ENCODE measurements around the gene SUN3. TPM values are rescaled to one million over a fixed set of nuclear protein-coding genes. Genes with fewer than 3 reads are reported as not detected.

The SUN3 gene
- total and polyA plus RNA-seq, 2 of the 13 experiments (the other 11 are each of a cell fraction or from before 2014, with no cell fraction given), result not detected

DNA sequence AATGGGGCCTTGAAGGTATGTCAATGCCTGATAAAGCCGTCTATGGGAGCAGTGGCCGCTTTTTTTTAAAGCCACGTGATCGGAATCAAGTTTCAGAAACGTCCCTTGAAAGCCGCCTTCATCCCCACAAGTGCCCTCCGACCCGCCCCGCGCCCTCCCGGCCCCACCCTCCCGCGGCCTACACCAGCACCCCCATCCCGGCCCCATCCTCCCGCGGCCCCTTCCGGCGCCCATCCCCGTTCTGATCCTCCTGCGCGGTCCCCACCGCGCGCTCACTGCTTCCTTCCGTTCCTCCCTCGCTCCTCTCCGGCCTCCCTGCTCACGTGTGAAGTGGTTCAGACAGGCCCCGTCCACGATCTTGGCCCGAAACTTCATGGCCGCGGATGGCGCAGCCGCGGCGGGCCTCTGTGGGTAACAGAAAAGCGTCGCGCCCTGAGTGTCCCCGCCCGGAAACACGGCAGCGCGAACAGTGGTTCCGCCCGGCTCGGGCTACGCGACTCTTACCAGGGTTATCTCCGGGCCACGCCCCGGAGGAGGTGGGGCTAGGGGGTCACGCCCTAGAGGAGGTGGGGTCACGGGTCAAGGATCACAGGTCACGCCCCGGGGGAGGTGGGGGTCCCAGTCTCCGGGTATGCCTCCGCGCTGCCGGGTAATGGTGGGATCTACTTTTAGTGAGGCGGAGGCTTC is 49.6 kb downstream of the SUN3 start, which contains the start of gene HUS1 (continued):
- TF ChIP-seq, protein P1, sequence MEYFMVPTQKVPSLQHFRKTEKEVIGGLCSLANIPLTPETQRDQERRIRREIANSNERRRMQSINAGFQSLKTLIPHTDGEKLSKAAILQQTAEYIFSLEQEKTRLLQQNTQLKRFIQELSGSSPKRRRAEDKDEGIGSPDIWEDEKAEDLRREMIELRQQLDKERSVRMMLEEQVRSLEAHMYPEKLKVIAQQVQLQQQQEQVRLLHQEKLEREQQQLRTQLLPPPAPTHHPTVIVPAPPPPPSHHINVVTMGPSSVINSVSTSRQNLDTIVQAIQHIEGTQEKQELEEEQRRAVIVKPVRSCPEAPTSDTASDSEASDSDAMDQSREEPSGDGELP (IDR thresholded peaks at IDR 0.05; ENCODE audit: borderline replicate concordance, low read depth), result no peak; the same call in 1 of the 2 replicates
- TF ChIP-seq ZNF160 (CRISPR knock-in tag; IDR thresholded peaks at IDR 0.05), result peak; percentile 83
- TF ChIP-seq TEAD3 (CRISPR knock-in tag; optimal IDR thresholded peaks at IDR 0.05; ENCODE audit: borderline replicate concordance), result peak; percentile 54
- no peak for TF ChIP-seq NFE2 (CRISPR knock-in tag; IDR thresholded peaks at IDR 0.05)
- TF ChIP-seq CREM (IDR thresholded peaks at IDR 0.05), result peak; percentile 71
- TF ChIP-seq CREM (CRISPR knock-in tag; IDR thresholded peaks at IDR 0.05), result no peak
- TF ChIP-seq, protein P2, sequence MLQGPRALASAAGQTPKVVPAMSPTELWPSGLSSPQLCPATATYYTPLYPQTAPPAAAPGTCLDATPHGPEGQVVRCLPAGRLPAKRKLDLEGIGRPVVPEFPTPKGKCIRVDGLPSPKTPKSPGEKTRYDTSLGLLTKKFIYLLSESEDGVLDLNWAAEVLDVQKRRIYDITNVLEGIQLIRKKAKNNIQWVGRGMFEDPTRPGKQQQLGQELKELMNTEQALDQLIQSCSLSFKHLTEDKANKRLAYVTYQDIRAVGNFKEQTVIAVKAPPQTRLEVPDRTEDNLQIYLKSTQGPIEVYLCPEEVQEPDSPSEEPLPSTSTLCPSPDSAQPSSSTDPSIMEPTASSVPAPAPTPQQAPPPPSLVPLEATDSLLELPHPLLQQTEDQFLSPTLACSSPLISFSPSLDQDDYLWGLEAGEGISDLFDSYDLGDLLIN (CRISPR knock-in tag; IDR thresholded peaks at IDR 0.05; ENCODE audit: borderline replicate concordance), result no peak
- TF ChIP-seq KDM5B (CRISPR knock-in tag; IDR thresholded peaks at IDR 0.05; ENCODE audit: borderline replicate concordance), result peak; percentile 90; the same call in 1 of the 2 replicates
- peak; percentile 91 for TF ChIP-seq REPIN1 (CRISPR knock-in tag; IDR thresholded peaks at IDR 0.05; ENCODE audit: borderline replicate concordance, low read depth)
- TF ChIP-seq CBX5 (CRISPR knock-in tag; IDR thresholded peaks at IDR 0.05; ENCODE audit: borderline replicate concordance), result peak; percentile 91
- TF ChIP-seq RFX1 (IDR thresholded peaks at IDR 0.05), result no peak
- TF ChIP-seq MBD4 (IDR thresholded peaks at IDR 0.05; ENCODE audit: borderline replicate concordance, low read length), result no peak
- peak; percentile 88; the same call in 1 of the 2 replicates for TF ChIP-seq ZFP37 (CRISPR knock-in tag; IDR thresholded peaks at IDR 0.05; ENCODE audit: borderline replicate concordance)
- peak; percentile 76; the same call in 1 of the 2 replicates for TF ChIP-seq RNF2 (conservative IDR thresholded peaks at IDR 0.05; ENCODE audit: low read depth)
- TF ChIP-seq RFX5 (IDR thresholded peaks at IDR 0.05; ENCODE audit: low read depth, low read length), result no peak
- TF ChIP-seq, protein P3, sequence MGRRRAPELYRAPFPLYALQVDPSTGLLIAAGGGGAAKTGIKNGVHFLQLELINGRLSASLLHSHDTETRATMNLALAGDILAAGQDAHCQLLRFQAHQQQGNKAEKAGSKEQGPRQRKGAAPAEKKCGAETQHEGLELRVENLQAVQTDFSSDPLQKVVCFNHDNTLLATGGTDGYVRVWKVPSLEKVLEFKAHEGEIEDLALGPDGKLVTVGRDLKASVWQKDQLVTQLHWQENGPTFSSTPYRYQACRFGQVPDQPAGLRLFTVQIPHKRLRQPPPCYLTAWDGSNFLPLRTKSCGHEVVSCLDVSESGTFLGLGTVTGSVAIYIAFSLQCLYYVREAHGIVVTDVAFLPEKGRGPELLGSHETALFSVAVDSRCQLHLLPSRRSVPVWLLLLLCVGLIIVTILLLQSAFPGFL (CRISPR knock-in tag; IDR thresholded peaks at IDR 0.05), result 0 out of 2 replicates have a peak, but pooled peaks have one; percentile 23
- TF ChIP-seq MYNN (CRISPR knock-in tag; IDR thresholded peaks at IDR 0.05; ENCODE audit: low read depth), result peak; percentile 68; the same call in 1 of the 2 replicates
- TF ChIP-seq, protein P4, sequence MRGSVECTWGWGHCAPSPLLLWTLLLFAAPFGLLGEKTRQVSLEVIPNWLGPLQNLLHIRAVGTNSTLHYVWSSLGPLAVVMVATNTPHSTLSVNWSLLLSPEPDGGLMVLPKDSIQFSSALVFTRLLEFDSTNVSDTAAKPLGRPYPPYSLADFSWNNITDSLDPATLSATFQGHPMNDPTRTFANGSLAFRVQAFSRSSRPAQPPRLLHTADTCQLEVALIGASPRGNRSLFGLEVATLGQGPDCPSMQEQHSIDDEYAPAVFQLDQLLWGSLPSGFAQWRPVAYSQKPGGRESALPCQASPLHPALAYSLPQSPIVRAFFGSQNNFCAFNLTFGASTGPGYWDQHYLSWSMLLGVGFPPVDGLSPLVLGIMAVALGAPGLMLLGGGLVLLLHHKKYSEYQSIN (CRISPR knock-in tag; IDR thresholded peaks at IDR 0.05; ENCODE audit: borderline replicate concordance), result no peak
- TF ChIP-seq ZEB1 (IDR thresholded peaks at IDR 0.05; ENCODE audit: insufficient replicate concordance, low read depth), result peak; percentile 61
- peak; percentile 58; the same call in 1 of the 2 replicates for TF ChIP-seq GTF3A (CRISPR knock-in tag; conservative IDR thresholded peaks at IDR 0.05)
- 0 out of 2 replicates have a peak, but pooled peaks have one; percentile 38 for TF ChIP-seq ZSCAN20 (CRISPR knock-in tag; IDR thresholded peaks at IDR 0.05; ENCODE audit: borderline replicate concordance)
- peak; percentile 85 for TF ChIP-seq ZNF230 (CRISPR knock-in tag; IDR thresholded peaks at IDR 0.05)
- TF ChIP-seq, protein P5, sequence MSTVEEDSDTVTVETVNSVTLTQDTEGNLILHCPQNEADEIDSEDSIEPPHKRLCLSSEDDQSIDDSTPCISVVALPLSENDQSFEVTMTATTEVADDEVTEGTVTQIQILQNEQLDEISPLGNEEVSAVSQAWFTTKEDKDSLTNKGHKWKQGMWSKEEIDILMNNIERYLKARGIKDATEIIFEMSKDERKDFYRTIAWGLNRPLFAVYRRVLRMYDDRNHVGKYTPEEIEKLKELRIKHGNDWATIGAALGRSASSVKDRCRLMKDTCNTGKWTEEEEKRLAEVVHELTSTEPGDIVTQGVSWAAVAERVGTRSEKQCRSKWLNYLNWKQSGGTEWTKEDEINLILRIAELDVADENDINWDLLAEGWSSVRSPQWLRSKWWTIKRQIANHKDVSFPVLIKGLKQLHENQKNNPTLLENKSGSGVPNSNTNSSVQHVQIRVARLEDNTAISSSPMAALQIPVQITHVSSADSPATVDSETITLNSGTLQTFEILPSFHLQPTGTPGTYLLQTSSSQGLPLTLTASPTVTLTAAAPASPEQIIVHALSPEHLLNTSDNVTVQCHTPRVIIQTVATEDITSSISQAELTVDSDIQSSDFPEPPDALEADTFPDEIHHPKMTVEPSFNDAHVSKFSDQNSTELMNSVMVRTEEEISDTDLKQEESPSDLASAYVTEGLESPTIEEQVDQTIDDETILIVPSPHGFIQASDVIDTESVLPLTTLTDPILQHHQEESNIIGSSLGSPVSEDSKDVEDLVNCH (CRISPR knock-in tag; IDR thresholded peaks at IDR 0.05), result no peak
- TF ChIP-seq ZNF749 (CRISPR knock-in tag; IDR thresholded peaks at IDR 0.05; ENCODE audit: borderline replicate concordance), result peak; percentile 57; the same call in 1 of the 2 replicates
- peak; percentile 92 for TF ChIP-seq THAP11 (CRISPR knock-in tag; IDR thresholded peaks at IDR 0.05)

Data from HepG2 (cell line).